HepG2 (cell line): ENCODE results near the gene HOXA4. TPM values are rescaled to one million over a fixed set of nuclear protein-coding genes. Genes with fewer than 3 reads are reported as not detected.
A peak's percentile ranks its signal among the peaks of the same experiment; 100 is the strongest.

ENCODE experiments used
- CHCHD3 ChIP-seq: sonication (generic); formaldehyde crosslinking; IDR thresholded peaks from 2 replicates; pipeline ENCODE4 v1.8.0; 2022; ENCODE audit warnings: mild to moderate bottlenecking, missing genetic modification reagents, moderate library complexity
- DMAP1 ChIP-seq: IDR thresholded peaks from 2 replicates; pipeline ENCODE4 v1.6.1; 2016
- GABPA ChIP-seq, 2 experiments: IDR thresholded peaks; 2 replicates each; pipeline ENCODE4 v1.6.1; 2011 to 2016; ENCODE audit warnings: low read depth in 2 of 2, low read length in 1 of 2, missing biosample characterization in 1 of 2, missing genetic modification characterization in 1 of 2
- HES4 ChIP-seq: sonication (generic); formaldehyde crosslinking; IDR thresholded peaks from 2 replicates; pipeline ENCODE4 v1.9.0; 2021; ENCODE audit warnings: mild to moderate bottlenecking, missing genetic modification reagents, borderline replicate concordance
- HNRNPUL1 ChIP-seq: fragments of 200-400 bp; formaldehyde crosslinking; IDR thresholded peaks from 2 replicates; pipeline ENCODE4 v1.6.1; 2017; ENCODE audit warnings: low read depth, mild to moderate bottlenecking, low read length, moderate library complexity
- KDM5B ChIP-seq: sonication (generic); formaldehyde crosslinking; IDR thresholded peaks from 2 replicates; pipeline ENCODE4 v1.4.0; 2020; ENCODE audit warnings: missing genetic modification reagents, mild to moderate bottlenecking, borderline replicate concordance
- MED8 ChIP-seq: sonication (generic); formaldehyde crosslinking; IDR thresholded peaks from 2 replicates; pipeline ENCODE4 v1.8.1; 2023; ENCODE audit warnings: mild to moderate bottlenecking, missing genetic modification reagents; ENCODE audit not compliant: insufficient replicate concordance
- MYNN ChIP-seq: sonication (generic); formaldehyde crosslinking; IDR thresholded peaks from 2 replicates; pipeline ENCODE4 v1.4.0; 2020; ENCODE audit warnings: mild to moderate bottlenecking, low read depth, missing genetic modification reagents
- NAIF1 ChIP-seq: sonication (generic); formaldehyde crosslinking; IDR thresholded peaks from 2 replicates; pipeline ENCODE4 v1.5.0; 2020; ENCODE audit warnings: mild to moderate bottlenecking, missing genetic modification reagents, borderline replicate concordance
- PHF5A ChIP-seq: IDR thresholded peaks from one replicate; pipeline ENCODE4 v1.6.1; 2018; ENCODE audit warnings: low read depth, missing genetic modification reagents; ENCODE audit not compliant: unreplicated experiment
- RELA ChIP-seq: sonication (generic); formaldehyde crosslinking; IDR thresholded peaks from 2 replicates; pipeline ENCODE4 v1.4.0; 2020; ENCODE audit warnings: missing genetic modification reagents
- SCMH1 ChIP-seq: sonication (generic); formaldehyde crosslinking; IDR thresholded peaks from 2 replicates; pipeline ENCODE4 v1.9.0; 2021; ENCODE audit warnings: missing genetic modification reagents, mild to moderate bottlenecking, borderline replicate concordance
- TEAD3 ChIP-seq: optimal IDR thresholded peaks from 2 replicates; pipeline ENCODE3; 2016; ENCODE audit warnings: borderline replicate concordance
- ZNF124 ChIP-seq: sonication (generic); formaldehyde crosslinking; IDR thresholded peaks from 2 replicates; pipeline ENCODE4 v1.4.0; 2020; ENCODE audit warnings: missing genetic modification reagents
- ZNF207 ChIP-seq: fragments of 450-650 bp; IDR thresholded peaks from 2 replicates; pipeline ENCODE4 v1.6.1; 2016; ENCODE audit warnings: antibody characterized with exemption, borderline replicate concordance
- ZNF432 ChIP-seq: sonication (generic); formaldehyde crosslinking; IDR thresholded peaks from 2 replicates; pipeline ENCODE4 v1.5.0; 2020; ENCODE audit warnings: missing genetic modification reagents, mild to moderate bottlenecking, borderline replicate concordance
- ZNF558 ChIP-seq: sonication (generic); formaldehyde crosslinking; IDR thresholded peaks from 2 replicates; pipeline ENCODE4 v1.9.0; 2022; ENCODE audit warnings: mild to moderate bottlenecking, missing genetic modification reagents, borderline replicate concordance
- ZNF619 ChIP-seq: sonication (generic); formaldehyde crosslinking; IDR thresholded peaks from 2 replicates; pipeline ENCODE4 v1.4.0; 2020; ENCODE audit warnings: mild to moderate bottlenecking, missing genetic modification reagents
- polyA plus RNA-seq, 8 experiments: library from polyadenylated mRNA; depleted of rRNA in 3 of 8; stranded (reverse) in 7 of 8; unstranded in 1 of 8; fragments of >200 nt; fragmentation: Illumina TruSeq in 4 of 8; extraction: Trizol in 4 of 8; gene quantifications; 2 replicates each; pipeline versions ENCODE4 v1.2.1 to v1.2.3, GENCODE V29; 2011 to 2016; ENCODE audit warnings: low read depth in 4 of 8, missing spikeins in 1 of 8, mixed read lengths in 1 of 8; ENCODE audit not compliant: insufficient read depth in 1 of 8
- total RNA-seq, 5 experiments: library from RNA; depleted of rRNA; stranded (reverse); fragments of >200 nt; fragmentation: Illumina TruSeq; extraction: Trizol; gene quantifications; 2 replicates each; pipeline ENCODE4 v1.2.3, GENCODE V29; 2016; ENCODE audit warnings: low read depth in 1 of 5
- TF ChIP-seq, protein P1 (sequence below): sonication (generic); formaldehyde crosslinking; conservative IDR thresholded peaks from 2 replicates; pipeline ENCODE4 v1.8.0; 2022; ENCODE audit warnings: mild to moderate bottlenecking, moderate library complexity, missing genetic modification reagents
- TF ChIP-seq, protein P2 (sequence below): sonication (generic); formaldehyde crosslinking; IDR thresholded peaks from 2 replicates; pipeline ENCODE4 v1.8.1; 2023; ENCODE audit warnings: mild to moderate bottlenecking, inconsistent platforms, moderate library complexity, missing genetic modification reagents, borderline replicate concordance
- TF ChIP-seq, protein P3 (sequence below): sonication (generic); formaldehyde crosslinking; IDR thresholded peaks from 2 replicates; pipeline ENCODE4 v1.4.0; 2020; ENCODE audit warnings: missing genetic modification reagents
- TF ChIP-seq, protein P4 (sequence below): sonication (generic); formaldehyde crosslinking; IDR thresholded peaks from 2 replicates; pipeline ENCODE4 v1.4.0; 2020; ENCODE audit warnings: missing genetic modification reagents

The HOXA4 gene
- total and polyA plus RNA-seq, 2 of the 13 experiments (the other 11 are each of a cell fraction or from before 2014, with no cell fraction given) = 2.4 to 5.4 TPM

DNA sequence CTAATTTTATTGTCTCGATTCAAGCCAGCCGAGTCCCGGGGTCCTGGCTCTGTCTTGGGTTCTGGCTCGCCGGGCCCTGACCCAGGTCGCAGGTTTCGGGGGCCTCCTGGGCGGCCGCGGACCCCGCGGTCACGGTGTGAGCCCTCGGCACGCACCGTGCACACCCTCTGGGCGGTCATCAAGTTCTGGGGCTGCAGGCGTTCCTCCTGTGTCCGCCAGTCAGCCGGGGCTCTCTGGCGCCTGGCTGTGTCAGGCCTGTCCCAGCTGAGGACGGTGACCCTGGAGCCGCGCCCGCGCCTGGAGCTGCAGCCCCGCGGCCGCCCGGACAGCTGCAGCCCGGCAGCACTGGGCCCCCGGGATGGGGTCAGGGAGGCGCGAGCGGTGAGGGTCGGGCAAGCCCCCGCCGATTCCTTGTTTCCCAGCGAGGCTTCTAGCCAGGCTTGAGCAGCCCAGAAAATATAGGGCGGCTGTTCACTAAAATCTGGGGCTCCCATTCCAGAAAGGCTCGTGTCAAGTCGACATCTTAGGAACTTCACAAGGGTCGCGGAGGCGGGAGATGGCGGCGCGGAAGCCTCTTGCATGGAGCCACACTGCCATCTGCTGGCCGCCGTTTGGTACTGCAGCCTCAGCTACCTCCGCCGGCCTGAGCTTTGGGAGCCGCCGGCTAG, 30.1 kb upstream of the HOXA4 start (continued):
- TF ChIP-seq, protein P1, sequence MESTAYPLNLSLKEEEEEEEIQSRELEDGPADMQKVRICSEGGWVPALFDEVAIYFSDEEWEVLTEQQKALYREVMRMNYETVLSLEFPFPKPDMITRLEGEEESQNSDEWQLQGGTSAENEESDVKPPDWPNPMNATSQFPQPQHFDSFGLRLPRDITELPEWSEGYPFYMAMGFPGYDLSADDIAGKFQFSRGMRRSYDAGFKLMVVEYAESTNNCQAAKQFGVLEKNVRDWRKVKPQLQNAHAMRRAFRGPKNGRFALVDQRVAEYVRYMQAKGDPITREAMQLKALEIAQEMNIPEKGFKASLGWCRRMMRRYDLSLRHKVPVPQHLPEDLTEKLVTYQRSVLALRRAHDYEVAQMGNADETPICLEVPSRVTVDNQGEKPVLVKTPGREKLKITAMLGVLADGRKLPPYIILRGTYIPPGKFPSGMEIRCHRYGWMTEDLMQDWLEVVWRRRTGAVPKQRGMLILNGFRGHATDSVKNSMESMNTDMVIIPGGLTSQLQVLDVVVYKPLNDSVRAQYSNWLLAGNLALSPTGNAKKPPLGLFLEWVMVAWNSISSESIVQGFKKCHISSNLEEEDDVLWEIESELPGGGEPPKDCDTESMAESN (CRISPR knock-in tag) = peak; percentile 57
- TF ChIP-seq HES4 (CRISPR knock-in tag) (no peak), CHCHD3 (no peak), ZNF124 (CRISPR knock-in tag) (no peak), KDM5B (CRISPR knock-in tag) (no peak; the same call in 1 of the 2 replicates), PHF5A (CRISPR knock-in tag) (no peak), RELA (CRISPR knock-in tag) (no peak), ZNF558 (no peak), ZNF207 (no peak), DMAP1 (no peak), NAIF1 (CRISPR knock-in tag) (no peak), TEAD3 (CRISPR knock-in tag) (peak; percentile 23), SCMH1 (CRISPR knock-in tag) (no peak), MED8 (CRISPR knock-in tag) (peak; percentile 42), GABPA (IDR thresholded peaks at IDR 0.05; ENCODE audit: low read depth, low read length) (no peak), GABPA (CRISPR knock-in tag; IDR thresholded peaks at IDR 0.05; ENCODE audit: low read depth) (no peak), MYNN (CRISPR knock-in tag) (no peak), ZNF619 (CRISPR knock-in tag) (no peak), ZNF432 (CRISPR knock-in tag) (no peak), HNRNPUL1 (no peak)
- TF ChIP-seq, protein P2, sequence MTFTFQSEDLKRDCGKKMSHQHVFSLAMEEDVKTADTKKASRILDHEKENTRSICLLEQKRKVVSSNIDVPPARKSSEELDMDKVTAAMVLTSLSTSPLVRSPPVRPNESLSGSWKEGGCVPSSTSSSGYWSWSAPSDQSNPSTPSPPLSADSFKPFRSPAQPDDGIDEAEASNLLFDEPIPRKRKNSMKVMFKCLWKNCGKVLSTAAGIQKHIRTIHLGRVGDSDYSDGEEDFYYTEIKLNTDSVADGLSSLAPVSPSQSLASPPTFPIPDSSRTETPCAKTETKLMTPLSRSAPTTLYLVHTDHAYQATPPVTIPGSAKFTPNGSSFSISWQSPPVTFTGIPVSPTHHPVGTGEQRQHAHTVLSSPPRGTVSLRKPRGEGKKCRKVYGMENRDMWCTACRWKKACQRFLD (CRISPR knock-in tag) = 0 out of 2 replicates have a peak, but pooled peaks have one; percentile 48
- TF ChIP-seq, protein P3, sequence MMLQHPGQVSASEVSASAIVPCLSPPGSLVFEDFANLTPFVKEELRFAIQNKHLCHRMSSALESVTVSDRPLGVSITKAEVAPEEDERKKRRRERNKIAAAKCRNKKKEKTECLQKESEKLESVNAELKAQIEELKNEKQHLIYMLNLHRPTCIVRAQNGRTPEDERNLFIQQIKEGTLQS (CRISPR knock-in tag) = no peak
- TF ChIP-seq, protein P4, sequence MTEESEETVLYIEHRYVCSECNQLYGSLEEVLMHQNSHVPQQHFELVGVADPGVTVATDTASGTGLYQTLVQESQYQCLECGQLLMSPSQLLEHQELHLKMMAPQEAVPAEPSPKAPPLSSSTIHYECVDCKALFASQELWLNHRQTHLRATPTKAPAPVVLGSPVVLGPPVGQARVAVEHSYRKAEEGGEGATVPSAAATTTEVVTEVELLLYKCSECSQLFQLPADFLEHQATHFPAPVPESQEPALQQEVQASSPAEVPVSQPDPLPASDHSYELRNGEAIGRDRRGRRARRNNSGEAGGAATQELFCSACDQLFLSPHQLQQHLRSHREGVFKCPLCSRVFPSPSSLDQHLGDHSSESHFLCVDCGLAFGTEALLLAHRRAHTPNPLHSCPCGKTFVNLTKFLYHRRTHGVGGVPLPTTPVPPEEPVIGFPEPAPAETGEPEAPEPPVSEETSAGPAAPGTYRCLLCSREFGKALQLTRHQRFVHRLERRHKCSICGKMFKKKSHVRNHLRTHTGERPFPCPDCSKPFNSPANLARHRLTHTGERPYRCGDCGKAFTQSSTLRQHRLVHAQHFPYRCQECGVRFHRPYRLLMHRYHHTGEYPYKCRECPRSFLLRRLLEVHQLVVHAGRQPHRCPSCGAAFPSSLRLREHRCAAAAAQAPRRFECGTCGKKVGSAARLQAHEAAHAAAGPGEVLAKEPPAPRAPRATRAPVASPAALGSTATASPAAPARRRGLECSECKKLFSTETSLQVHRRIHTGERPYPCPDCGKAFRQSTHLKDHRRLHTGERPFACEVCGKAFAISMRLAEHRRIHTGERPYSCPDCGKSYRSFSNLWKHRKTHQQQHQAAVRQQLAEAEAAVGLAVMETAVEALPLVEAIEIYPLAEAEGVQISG = no peak; the same call in 1 of the 2 replicates
